ENCODE results near the gene ARMCX4. TPM values are rescaled to one million over a fixed set of nuclear protein-coding genes. Genes with fewer than 3 reads are reported as not detected.

ARMCX4 gene
- total RNA-seq, 1 experiment from 2014 or later = 17.0 TPM

DNA sequence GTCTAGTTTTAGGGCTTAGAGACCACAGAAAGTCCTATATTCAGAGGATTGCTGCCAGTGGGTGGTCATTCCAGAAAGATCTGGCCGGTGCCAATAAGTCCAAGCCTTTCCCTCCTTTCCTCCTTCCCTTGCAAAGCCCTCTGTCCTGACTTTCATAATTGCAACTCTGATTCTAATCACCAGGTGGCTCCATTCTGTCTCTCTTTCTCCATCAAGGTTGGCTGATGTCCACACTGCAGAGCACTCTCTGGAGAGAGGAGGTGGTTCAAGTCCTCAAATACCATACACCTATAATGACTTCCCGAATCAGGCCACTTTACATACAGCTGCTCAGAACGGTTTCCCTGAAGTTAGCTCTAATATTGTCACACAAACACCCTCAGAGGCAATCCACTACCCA, 22.4 kb upstream of the ARMCX4 start:
- Histone ChIP-seq H4K91ac (ENCODE audit: insufficient read length, low read depth, low read length) (no peak overlapping the region), H3K18ac (ENCODE audit: insufficient read length, low read depth, low read length) (no peak overlapping the region), H3K27ac (ENCODE audit: insufficient read length, low read depth, low read length) (no peak overlapping the region), H3K27me3 (ENCODE audit: insufficient read depth, low read length) (no peaks in the 10 kb centered on the region), H3K23me2 (ENCODE audit: insufficient read length, low read depth, low read length, poor library complexity, severe bottlenecking) (no peaks in the 10 kb centered on the region), H2BK20ac (ENCODE audit: low read depth, low read length, poor library complexity, severe bottlenecking) (no peak overlapping the region), H3K14ac (ENCODE audit: insufficient read depth, low read length) (no peak overlapping the region), H3K79me2 (ENCODE audit: insufficient read depth, low read length) (no peaks in the 10 kb centered on the region; the same call in 1 of the 2 replicates), H3K4ac (ENCODE audit: low read depth, low read length) (no peak overlapping the region), H3K9me3 (ENCODE audit: control insufficient read depth, low read depth, low read length) (peaks cover 17% of the 10 kb centered on the region), H2AFZ (ENCODE audit: low read length) (no peak overlapping the region), H4K5ac (ENCODE audit: insufficient read length, low read depth, low read length) (no peak overlapping the region), H2BK12ac (ENCODE audit: insufficient read length, low read depth, low read length) (no peak overlapping the region), H2BK15ac (ENCODE audit: low read depth, low read length) (no peak overlapping the region), H2BK5ac (ENCODE audit: insufficient read length, low read length) (no peak overlapping the region), H4K8ac (replicated peaks; ENCODE audit: insufficient read length, low read depth, low read length) (no peak overlapping the region), H3K56ac (ENCODE audit: insufficient read length, low read depth, low read length) (no peak overlapping the region), H4K20me1 (ENCODE audit: control insufficient read depth, insufficient read depth, insufficient read length) (no peaks in the 10 kb centered on the region), H3K4me2 (ENCODE audit: insufficient read depth, insufficient read length, low read length) (no peak overlapping the region), H2AK5ac (ENCODE audit: insufficient read length, low read length) (no peak overlapping the region), H2BK120ac (ENCODE audit: low read depth, low read length, poor library complexity, severe bottlenecking) (no peak overlapping the region), H3K23ac (ENCODE audit: insufficient read length, low read depth, low read length) (no peak overlapping the region), H3T11ph (ENCODE audit: low read length) (no peak overlapping the region), H3K79me1 (ENCODE audit: insufficient read depth, low read depth, low read length, poor library complexity, severe bottlenecking) (no peaks in the 10 kb centered on the region), H3K9ac (ENCODE audit: extremely low read depth, insufficient read length, low read length) (no peak overlapping the region), H3K4me1 (ENCODE audit: insufficient read depth, low read length) (no peaks in the 10 kb centered on the region)
- Mint-ChIP-seq H3K9me3 (peaks cover 37 to 52% of the 10 kb centered on the region in 2 experiments), H3K27ac (peak overlapping the region in 1 of 3 experiments; percentile 71; a peak in 1 of 7 replicates), H3K4me3 (no peak overlapping the region), H3K4me1 (no peaks in the 10 kb centered on the region), H3K27me3 (ENCODE audit: low read depth) (no peaks in the 10 kb centered on the region), H3K36me3 (ENCODE audit: insufficient read depth in 1 of 3, low read depth in 3 of 3) (peaks cover 0 to 12% (median 7%) of the 10 kb centered on the region in 3 experiments; a peak in 5 of 7 replicates)
- no CpG with 5 or more reads among the region's 3 CpGs for WGBS (ENCODE audit: extremely low coverage, insufficient read length, low lambda C conversion rate)
- TF ChIP-seq, protein P1, sequence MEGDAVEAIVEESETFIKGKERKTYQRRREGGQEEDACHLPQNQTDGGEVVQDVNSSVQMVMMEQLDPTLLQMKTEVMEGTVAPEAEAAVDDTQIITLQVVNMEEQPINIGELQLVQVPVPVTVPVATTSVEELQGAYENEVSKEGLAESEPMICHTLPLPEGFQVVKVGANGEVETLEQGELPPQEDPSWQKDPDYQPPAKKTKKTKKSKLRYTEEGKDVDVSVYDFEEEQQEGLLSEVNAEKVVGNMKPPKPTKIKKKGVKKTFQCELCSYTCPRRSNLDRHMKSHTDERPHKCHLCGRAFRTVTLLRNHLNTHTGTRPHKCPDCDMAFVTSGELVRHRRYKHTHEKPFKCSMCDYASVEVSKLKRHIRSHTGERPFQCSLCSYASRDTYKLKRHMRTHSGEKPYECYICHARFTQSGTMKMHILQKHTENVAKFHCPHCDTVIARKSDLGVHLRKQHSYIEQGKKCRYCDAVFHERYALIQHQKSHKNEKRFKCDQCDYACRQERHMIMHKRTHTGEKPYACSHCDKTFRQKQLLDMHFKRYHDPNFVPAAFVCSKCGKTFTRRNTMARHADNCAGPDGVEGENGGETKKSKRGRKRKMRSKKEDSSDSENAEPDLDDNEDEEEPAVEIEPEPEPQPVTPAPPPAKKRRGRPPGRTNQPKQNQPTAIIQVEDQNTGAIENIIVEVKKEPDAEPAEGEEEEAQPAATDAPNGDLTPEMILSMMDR (conservative IDR thresholded peaks at IDR 0.05) = peak; percentile 42; the same call in 2 of the 3 replicates
- DNase-seq = peak; percentile 28

Data from H9 (cell line).